HL-60 (cell line): ENCODE results near the gene MDN1.
"Not testable (repeated sequence)": the region's sequence is repeated elsewhere in the genome, so short reads cannot be mapped to it uniquely, and the experiment has no call there.

Experiments used
- DNase-seq, 2 experiments: peaks; one replicate each; pipeline ENCODE4 v3.0.0-alpha.2; 2010 to 2020; ENCODE audit warnings: low read depth in 1 of 2, low spot score in 1 of 2
- H3K27ac ChIP-seq: fragments of 250-450 bp; sonication (Bioruptor Pico); replicated peaks from 2 replicates; pipeline ENCODE4 v1.5.1; 2020; ENCODE audit warnings: mild to moderate bottlenecking, moderate library complexity
- H3K27me3 ChIP-seq: fragments of 250-450 bp; sonication (Bioruptor Pico); 2 replicates; pipeline ENCODE4 v1.5.1; 2021; ENCODE audit warnings: mild to moderate bottlenecking, moderate library complexity; ENCODE audit not compliant: insufficient read depth, poor library complexity, severe bottlenecking
- H3K4me3 ChIP-seq: replicated peaks from 2 replicates; pipeline ENCODE4 v1.5.1; 2011; ENCODE audit warnings: mild to moderate bottlenecking, control low read depth, low read length; ENCODE audit not compliant: insufficient read depth
- GABPA ChIP-seq: IDR thresholded peaks from 2 replicates; pipeline ENCODE4 v1.6.1; 2012; ENCODE audit warnings: low read depth
- POLR2AphosphoS5 ChIP-seq: IDR thresholded peaks from 2 replicates; pipeline ENCODE4 v1.6.1; 2012; ENCODE audit warnings: low read depth
- SPI1 ChIP-seq: IDR thresholded peaks from 2 replicates; pipeline ENCODE4 v1.6.1; 2012; ENCODE audit warnings: low read depth, mild to moderate bottlenecking, borderline replicate concordance
- TF ChIP-seq, protein P1 (sequence below): IDR thresholded peaks from 2 replicates; pipeline ENCODE4 v1.6.1; 2012; ENCODE audit warnings: low read depth; ENCODE audit not compliant: insufficient replicate concordance
- TF ChIP-seq, protein P2 (sequence below): IDR thresholded peaks from one replicate; pipeline ENCODE4 v1.5.1; 2011; ENCODE audit warnings: low read length, control low read depth, inconsistent platforms; ENCODE audit not compliant: insufficient read depth

The MDN1 gene

DNA sequence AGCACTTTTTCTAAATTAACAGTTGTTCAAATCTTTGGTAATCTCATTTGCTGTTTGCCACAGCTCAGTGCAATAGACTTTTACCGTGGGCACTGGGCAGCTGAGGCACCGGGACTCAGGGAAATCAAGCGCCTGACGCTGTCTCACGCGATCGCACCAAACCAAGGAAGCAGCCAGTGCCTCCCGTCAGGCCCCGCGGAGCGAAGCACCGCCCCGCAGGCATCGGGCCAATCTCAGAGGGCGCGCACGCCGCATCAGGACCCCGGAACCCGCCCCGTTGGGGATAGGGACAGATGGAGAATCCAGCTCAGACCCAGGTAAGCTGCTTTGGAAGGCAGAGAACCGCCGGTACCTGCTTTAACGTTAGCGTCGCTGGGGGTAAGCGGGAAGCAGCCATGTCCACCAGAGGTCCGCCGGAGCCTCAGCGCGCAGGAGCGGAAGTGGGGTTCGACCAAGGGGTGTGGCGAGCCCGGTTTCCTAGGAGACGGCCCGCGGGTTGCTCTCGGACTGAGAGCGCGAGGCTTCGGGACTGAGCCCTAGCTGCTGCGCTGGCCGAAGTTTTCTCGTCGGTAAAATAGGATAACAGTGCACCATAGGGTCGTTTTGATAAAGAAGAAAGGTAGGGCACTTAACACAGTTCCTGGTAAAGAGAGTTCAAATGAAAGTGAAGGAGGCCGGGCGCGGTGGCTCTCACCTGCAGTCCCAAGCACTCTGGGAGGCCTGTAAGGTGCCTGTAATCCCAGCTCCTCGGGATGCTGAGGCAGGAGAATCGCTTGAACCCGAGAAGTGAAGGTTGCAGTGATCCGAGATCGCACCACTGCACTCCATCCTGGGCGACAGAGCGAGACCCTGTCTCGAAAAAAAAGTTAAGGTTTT, 181.0 kb downstream of the MDN1 start, which contains the start of gene LYRM2:
TSS of gene LYRM2 (minus strand) at position 428 of the 876 bp plus-strand sequence. CDS start at position 397, 31 bp downstream.
- TF ChIP-seq, protein P1, sequence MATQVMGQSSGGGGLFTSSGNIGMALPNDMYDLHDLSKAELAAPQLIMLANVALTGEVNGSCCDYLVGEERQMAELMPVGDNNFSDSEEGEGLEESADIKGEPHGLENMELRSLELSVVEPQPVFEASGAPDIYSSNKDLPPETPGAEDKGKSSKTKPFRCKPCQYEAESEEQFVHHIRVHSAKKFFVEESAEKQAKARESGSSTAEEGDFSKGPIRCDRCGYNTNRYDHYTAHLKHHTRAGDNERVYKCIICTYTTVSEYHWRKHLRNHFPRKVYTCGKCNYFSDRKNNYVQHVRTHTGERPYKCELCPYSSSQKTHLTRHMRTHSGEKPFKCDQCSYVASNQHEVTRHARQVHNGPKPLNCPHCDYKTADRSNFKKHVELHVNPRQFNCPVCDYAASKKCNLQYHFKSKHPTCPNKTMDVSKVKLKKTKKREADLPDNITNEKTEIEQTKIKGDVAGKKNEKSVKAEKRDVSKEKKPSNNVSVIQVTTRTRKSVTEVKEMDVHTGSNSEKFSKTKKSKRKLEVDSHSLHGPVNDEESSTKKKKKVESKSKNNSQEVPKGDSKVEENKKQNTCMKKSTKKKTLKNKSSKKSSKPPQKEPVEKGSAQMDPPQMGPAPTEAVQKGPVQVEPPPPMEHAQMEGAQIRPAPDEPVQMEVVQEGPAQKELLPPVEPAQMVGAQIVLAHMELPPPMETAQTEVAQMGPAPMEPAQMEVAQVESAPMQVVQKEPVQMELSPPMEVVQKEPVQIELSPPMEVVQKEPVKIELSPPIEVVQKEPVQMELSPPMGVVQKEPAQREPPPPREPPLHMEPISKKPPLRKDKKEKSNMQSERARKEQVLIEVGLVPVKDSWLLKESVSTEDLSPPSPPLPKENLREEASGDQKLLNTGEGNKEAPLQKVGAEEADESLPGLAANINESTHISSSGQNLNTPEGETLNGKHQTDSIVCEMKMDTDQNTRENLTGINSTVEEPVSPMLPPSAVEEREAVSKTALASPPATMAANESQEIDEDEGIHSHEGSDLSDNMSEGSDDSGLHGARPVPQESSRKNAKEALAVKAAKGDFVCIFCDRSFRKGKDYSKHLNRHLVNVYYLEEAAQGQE: no peak
- TF ChIP-seq POLR2AphosphoS5: peak; percentile 97
- no peak for TF ChIP-seq GABPA
- peak; percentile 85 for TF ChIP-seq SPI1
- TF ChIP-seq, protein P2, sequence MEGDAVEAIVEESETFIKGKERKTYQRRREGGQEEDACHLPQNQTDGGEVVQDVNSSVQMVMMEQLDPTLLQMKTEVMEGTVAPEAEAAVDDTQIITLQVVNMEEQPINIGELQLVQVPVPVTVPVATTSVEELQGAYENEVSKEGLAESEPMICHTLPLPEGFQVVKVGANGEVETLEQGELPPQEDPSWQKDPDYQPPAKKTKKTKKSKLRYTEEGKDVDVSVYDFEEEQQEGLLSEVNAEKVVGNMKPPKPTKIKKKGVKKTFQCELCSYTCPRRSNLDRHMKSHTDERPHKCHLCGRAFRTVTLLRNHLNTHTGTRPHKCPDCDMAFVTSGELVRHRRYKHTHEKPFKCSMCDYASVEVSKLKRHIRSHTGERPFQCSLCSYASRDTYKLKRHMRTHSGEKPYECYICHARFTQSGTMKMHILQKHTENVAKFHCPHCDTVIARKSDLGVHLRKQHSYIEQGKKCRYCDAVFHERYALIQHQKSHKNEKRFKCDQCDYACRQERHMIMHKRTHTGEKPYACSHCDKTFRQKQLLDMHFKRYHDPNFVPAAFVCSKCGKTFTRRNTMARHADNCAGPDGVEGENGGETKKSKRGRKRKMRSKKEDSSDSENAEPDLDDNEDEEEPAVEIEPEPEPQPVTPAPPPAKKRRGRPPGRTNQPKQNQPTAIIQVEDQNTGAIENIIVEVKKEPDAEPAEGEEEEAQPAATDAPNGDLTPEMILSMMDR: no peak
- peak within 1 kb of the TSS; percentile 66 for H3K4me3 ChIP-seq
- H3K27me3 ChIP-seq: no peaks in the 10 kb centered on the region
- peak within 1 kb of the TSS; percentile 97 for H3K27ac ChIP-seq
- peak; percentile 71 to 94 for DNase-seq

DNA sequence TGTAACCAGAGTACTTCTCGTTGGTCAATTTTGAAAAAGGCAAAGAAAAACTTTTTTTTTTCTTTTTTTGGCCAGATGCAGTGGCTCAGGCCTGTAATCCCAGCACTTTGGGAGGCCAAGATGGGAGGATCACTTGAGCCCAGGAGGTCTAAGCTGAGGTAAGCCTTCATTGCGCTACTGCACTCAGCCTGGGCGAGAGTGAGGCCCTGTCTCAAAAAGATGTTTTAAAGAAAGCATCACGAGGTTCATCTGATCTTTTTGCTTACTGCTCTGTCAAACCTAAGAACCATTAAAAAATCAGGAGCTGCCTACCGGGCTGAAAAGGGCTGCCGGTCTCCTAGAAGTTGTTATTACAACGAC, 181.7 kb downstream of the MDN1 start:
- H3K4me3 ChIP-seq: peak overlapping the region; percentile 66
- DNase-seq: no peak

DNA sequence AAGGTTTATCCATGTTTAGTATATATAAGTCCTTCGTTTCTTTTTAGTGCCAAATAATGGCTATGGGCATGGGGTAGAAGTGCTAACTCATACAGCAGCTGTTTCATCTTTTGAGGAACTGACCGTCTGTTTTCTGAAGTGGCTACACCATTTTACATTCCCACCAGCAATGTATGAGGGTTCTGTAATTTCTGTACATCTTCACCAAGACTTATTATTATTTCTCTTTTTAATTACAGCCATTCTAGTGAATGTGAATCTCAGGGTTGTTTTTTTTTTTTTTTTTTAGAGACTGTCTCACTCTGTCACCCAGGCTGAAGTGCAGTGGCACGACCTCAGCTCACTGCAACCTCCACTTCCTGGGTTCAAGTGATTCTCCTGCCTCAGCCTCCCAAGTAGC, 183.2 kb downstream of the MDN1 start:
- DNase-seq, H3K4me3 ChIP-seq, H3K27me3 ChIP-seq, H3K27ac ChIP-seq: not testable (repeated sequence)

More for the DNA sequence above, 181.7 kb downstream of the MDN1 start:
- peak overlapping the region; percentile 97 for H3K27ac ChIP-seq
- no peaks in the 10 kb centered on the region for H3K27me3 ChIP-seq
- TF ChIP-seq, protein P2: no peak
- no peak for TF ChIP-seq GABPA
- TF ChIP-seq POLR2AphosphoS5: no peak
- TF ChIP-seq, protein P1: no peak
- no peak for TF ChIP-seq SPI1

DNA sequence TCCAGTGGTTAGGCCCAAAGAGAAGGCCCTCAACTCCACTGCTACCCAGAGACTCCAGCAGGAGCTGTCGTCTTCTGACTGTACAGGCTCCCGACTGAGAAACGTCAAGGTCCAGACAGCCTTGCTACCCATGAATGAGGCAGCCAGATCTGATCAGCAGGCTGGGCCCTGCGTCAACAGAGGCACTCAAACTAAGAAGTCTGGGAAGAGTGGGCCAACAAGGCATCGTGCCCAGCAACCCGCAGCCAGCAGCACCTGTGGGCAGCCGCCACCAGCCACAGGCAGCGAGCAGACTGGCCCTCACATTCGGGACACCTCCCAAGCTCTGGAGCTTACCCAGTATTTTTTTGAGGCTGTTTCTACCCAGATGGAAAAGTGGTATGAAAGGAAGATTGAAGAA, 189.1 kb downstream of the MDN1 start:
- Histone ChIP-seq H3K27me3 (no peaks in the 10 kb centered on the region), H3K4me3 (no peak overlapping the region), H3K27ac (no peak overlapping the region)
- DNase-seq: no peak
- TF ChIP-seq SPI1 (no peak), GABPA (no peak), POLR2AphosphoS5 (no peak)
- TF ChIP-seq, protein P1: no peak
- TF ChIP-seq, protein P2: no peak
